ENCODE results near the gene OR1J2.

GRCh38 chr9:122475717-122476116 lies 34.9 kb upstream of the OR1J2 start:
- TF ChIP-seq EZH2 (IDR thresholded peaks at IDR 0.05; ENCODE audit: insufficient read depth, poor library complexity, severe bottlenecking) = no peak
- no peak for TF ChIP-seq EZH2phosphoT487 (IDR thresholded peaks at IDR 0.05; ENCODE audit: insufficient read depth, low read depth)

Measured in GM23248 (cell line).